HG03196 (cell line): ENCODE measurements around the gene SCUBE1.

ENCODE experiments used
- ATAC-seq: cut with Tn5 transposase; IDR thresholded peaks from one replicate; pipeline ENCODE4 v1.9.1; 2021; ENCODE audit not compliant: unreplicated experiment

Gene SCUBE1

GRCh38 chr22:43303166-43303565 is 40.0 kb downstream of the SCUBE1 start:
- no peak for ATAC-seq

DNA sequence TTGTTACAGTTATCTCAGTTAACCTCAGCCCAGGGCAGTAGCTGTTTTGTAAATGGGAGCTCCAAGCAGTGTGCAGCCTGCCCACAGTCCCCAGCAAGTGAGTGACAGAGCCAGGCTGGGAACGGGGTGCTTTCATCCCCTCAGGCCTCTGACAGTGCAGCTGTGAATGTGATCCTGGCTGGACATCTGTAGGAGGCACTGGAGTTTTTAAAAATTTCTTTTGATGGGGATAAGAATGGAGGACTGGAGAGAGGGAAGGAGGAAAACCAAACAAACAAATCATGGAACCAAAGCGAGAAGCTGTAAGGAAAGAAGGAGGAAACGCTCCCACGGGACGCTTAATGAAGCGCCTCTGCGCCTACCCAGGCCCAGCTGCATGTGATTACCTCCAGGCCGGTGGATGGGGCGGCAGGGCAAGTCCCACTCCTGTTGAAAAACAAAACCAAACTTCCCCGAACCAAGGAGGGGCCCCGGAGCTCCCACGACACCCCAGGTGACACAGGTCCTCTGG is 40.6 kb downstream of the SCUBE1 start:
- no peak for ATAC-seq

- no peak for ATAC-seq
Observed at GRCh38 chr22:43301866-43302265, 41.3 kb downstream of the SCUBE1 start.

GRCh38 chr22:43300891-43301676 is 42.1 kb downstream of the SCUBE1 start:
- no peak for ATAC-seq

DNA sequence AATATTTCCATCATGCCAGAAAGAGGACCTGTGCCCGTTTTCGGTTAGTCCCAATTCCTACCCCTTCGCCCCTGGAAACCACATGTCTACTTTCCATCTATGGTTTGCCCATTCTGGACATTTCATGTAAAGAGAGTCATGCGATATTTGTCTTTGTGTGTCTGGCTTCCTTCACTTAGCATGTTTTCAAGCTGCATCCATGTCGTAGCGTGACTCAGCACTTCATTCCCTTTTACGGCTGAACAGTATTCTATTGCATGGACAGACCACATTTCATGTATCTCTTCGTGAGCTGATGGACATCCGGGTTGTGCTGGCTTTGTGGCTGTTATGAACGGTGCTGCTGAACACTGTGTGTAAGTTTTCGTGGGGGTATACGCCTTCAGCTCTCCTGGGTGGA is 43.4 kb downstream of the SCUBE1 start:
- ATAC-seq = no peak

DNA sequence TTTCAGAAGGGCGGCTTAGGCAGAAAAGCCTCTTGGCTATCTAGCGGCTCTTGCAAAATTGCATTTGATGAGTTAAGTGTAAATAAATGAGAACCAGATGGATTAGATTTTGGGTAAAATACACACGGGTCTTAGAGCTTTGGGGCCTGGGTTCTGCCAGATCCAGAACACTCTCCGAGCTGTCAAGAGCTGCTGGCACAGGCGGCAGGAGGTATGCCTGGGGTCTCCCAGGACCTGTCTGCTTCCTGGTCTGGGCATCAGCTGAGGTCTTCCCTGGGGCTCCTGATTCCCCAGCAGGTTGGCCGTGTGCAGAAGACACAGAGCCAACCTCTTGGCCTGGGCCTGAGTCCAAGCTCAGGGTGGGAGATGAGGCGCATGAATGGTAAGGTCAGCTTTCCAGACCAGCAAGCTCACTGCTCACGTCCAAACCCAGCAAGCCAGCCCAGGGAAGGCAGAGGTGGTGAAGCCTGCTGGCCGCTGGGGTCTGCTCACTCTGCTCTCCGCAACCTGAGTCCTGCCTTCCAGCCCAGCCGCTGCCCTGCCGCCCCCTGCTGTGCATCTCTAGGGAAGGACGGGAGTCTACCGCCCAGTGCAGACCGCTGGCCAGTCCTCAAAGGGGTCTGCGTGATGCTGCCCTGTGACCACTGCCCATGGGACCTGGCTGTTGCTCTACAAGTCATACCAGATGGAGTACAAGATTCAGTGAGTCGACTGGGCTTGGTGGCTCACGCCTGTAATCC is 44.9 kb downstream of the SCUBE1 start:
- no peak for ATAC-seq

DNA sequence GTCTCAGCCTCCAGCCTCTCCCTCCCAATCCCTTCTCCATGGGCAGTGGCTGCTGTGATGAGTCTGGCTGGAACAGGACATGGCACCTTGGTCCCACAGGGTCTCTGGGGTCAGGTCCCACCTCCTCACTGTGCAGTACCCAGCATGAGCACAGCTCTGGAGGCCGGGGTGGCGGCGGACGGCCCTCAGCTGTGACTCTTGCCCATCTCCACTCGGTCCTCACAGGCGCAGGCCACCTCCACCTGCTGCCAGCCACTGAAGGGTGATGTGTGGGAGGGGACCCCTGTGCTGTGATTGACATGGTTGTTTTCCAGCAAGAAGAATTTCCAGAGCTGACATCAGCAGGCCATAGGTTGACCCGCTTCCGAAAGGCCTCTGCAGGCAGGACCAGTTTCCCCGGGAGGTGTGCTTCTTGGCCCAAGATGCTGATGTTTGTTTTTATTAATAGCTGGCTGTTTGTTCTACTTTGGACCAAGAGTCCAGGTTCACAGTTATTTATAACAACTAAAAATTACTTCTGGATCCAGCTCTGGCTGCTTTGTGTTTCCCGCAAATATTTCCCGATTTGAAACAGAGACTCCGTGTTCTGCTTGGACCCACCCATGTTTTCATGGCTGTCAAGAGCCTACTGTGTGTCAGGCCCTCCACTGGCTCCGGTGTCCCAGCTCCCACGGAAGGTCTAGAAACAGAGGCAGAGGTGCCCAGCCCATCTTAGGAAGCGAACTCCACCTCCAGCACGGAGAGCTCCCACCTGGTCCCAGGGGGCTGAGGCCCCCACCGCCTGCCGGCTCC is 45.7 kb downstream of the SCUBE1 start:
- ATAC-seq = no peak

- no peak for ATAC-seq
Observed at GRCh38 chr22:43296276-43296902, 46.8 kb downstream of the SCUBE1 start.

GRCh38 chr22:43295660-43296059 is 47.5 kb downstream of the SCUBE1 start:
- no peak for ATAC-seq

GRCh38 chr22:43295173-43295572 is 48.0 kb downstream of the SCUBE1 start:
- no peak for ATAC-seq

- ATAC-seq = no peak
Observed at GRCh38 chr22:43293655-43294392, 49.3 kb downstream of the SCUBE1 start.

- ATAC-seq = no peak
Observed at GRCh38 chr22:43293259-43293654, 49.9 kb downstream of the SCUBE1 start.

- ATAC-seq = no peak
Observed at GRCh38 chr22:43292630-43293018, 50.5 kb downstream of the SCUBE1 start.

- no peak for ATAC-seq
Observed at GRCh38 chr22:43291381-43291780, 51.8 kb downstream of the SCUBE1 start.

DNA sequence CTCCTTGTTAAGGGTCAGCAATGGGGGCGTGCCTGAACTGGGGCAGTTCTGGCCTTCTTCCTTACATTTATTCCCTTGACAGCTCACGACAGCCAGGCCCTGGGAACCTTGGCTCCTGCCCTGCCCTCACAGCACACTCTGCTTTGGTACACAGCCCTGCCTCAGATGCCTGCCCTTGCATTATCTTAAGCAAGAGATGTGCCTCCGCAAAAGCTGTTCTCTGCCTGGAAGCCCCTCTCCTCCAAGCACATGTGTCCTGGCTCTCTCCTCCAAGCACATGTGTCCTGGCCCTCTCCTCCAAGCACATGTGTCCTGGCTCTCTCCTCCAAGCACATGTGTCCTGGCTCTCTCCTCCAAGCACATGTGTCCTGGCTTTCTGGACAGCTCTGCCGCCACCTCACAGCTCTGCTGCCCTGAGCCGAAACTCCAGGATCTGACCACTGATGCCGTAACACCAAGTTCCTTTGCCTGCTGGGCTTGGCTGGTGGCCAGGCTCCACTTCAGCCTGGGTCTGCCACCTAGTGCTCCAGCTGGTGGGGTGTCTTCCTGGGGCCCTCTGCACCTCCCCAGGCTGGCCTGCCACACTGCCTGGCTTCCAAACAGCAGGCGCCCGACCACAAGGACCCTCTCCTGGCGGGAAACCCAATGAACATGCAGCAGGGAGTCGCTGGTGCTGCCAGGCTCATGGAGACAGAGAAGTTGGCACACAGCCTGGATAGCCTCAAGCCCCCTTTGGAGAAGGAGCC is 53.0 kb downstream of the SCUBE1 start:
- ATAC-seq = no peak

GRCh38 chr22:43289531-43289963 is 53.6 kb downstream of the SCUBE1 start:
- ATAC-seq = no peak

DNA sequence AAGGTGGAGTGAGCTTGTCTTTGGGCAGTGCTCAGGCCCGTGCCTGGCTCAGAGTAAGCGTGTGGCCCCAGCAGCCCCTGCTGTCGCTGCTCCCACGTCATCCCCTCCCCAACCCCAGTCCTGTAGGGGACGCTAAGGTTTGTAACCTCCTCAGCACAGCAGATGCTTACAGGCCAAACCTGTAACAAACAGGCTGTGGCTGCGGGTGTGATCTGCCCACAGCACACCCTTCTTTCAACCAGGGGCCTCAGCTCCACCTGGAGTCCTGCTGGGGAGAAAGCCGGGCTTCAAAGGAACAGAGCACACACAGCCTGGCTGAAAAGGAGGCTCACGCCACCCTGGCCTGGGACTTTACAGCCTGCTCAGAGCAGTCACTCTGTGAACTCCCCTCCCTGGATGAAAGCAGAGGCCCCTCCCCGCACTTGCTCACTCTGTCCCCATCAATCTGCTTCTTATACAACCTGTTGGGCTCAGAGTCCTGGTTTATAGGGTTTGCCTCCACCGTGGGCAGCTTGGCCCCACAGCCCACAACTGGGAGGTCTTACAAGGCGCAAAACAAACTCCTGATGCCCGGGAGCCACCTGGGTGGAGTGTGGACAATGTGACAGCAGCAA is 54.3 kb downstream of the SCUBE1 start:
- ATAC-seq = no peak

DNA sequence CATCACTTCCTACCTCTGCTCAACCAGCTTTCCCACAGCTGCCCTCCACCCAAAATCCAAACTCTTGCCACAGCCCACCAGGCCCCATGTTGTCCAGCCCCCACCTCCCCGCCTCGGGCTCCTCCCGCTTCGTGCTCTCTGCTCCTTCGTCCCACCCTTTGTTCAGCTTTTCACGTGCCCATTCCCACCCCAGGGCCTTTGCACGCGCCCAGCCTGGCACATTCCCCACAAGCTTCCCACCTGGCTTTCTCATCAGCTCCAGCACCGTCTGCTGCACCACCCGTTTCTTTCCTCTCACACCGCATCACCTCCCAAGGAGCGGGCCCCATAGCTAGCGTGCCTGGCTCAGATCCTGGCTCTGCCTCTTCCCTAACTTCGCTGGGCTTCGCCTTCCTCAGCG is 54.8 kb downstream of the SCUBE1 start:
- ATAC-seq = no peak

DNA sequence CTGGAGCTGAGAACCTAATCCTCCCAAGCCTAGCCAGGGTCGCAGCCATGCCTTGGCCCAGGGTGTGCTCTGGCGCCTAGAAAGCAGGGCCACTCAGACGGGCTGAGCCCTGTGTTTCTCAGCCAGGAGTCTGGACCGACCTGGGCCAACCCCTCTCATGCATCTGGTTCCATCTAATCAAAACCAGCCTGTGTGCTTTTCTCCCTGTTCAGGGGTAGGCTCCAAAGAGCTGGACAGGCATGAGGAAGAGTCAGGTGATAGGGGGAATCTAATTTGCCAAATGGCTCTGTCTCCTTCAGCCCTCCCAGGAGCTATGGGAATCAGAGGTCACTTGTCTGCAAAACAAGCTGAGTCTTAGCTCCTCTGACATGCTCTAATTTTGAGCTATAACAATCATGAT is 55.7 kb downstream of the SCUBE1 start:
- ATAC-seq = no peak
